HG03432 (cell line): ENCODE results near the gene CIAO3.
A peak's percentile ranks its signal among the peaks of the same experiment; 100 is the strongest.
"Not testable (repeated sequence)": the region's sequence is repeated elsewhere in the genome, so short reads cannot be mapped to it uniquely, and the experiment has no call there.

Experiments
- ATAC-seq: cut with Tn5 transposase; IDR thresholded peaks from one replicate; pipeline ENCODE4 v1.9.1; 2021; ENCODE audit warnings: mild to moderate bottlenecking, moderate library complexity; ENCODE audit not compliant: unreplicated experiment

The CIAO3 gene

GRCh38 chr16:694863-695354 is 45.9 kb downstream of the CIAO3 start:
- no peak for ATAC-seq

- ATAC-seq: no peak
Measured at GRCh38 chr16:694187-694862, 46.5 kb downstream of the CIAO3 start.

GRCh38 chr16:693766-694165 is 47.0 kb downstream of the CIAO3 start:
- ATAC-seq: no peak

GRCh38 chr16:693364-693763 is 47.4 kb downstream of the CIAO3 start:
- no peak for ATAC-seq

- no peak for ATAC-seq
Measured at GRCh38 chr16:692356-693108, 48.3 kb downstream of the CIAO3 start.

- not testable (repeated sequence) for ATAC-seq
Measured at GRCh38 chr16:691242-691641, 49.6 kb downstream of the CIAO3 start.

- ATAC-seq: no peak
Measured at GRCh38 chr16:689175-689897, 51.5 kb downstream of the CIAO3 start.

- no peak for ATAC-seq
Measured at GRCh38 chr16:687499-687898, 53.3 kb downstream of the CIAO3 start.

- no peak for ATAC-seq
Measured at GRCh38 chr16:686459-687260, 54.1 kb downstream of the CIAO3 start.

- no peak for ATAC-seq
Measured at GRCh38 chr16:685967-686366, 54.8 kb downstream of the CIAO3 start.

- no peak for ATAC-seq
Measured at GRCh38 chr16:684961-685696, 55.7 kb downstream of the CIAO3 start.

GRCh38 chr16:684071-684794 is 56.6 kb downstream of the CIAO3 start, which contains the start of gene JMJD8:
TSS of gene JMJD8 (minus strand) at chr16:684334. CDS start at chr16:684319, 15 bp downstream.
- ATAC-seq: peak; percentile 61

GRCh38 chr16:683396-684070 is 57.3 kb downstream of the CIAO3 start:
- no peak for ATAC-seq

GRCh38 chr16:682493-683395 is 58.1 kb downstream of the CIAO3 start:
- no peak for ATAC-seq

GRCh38 chr16:681746-682427 is 58.9 kb downstream of the CIAO3 start:
- no peak for ATAC-seq

- ATAC-seq: no peak
Measured at GRCh38 chr16:680967-681745, 59.6 kb downstream of the CIAO3 start.

GRCh38 chr16:680625-680945 is 60.2 kb downstream of the CIAO3 start:
- ATAC-seq: peak; percentile 1
